Neuronal stem cell (in vitro differentiated cells): ENCODE measurements around the gene CARHSP1.

Experiments
- DNase-seq: peaks from one replicate; pipeline ENCODE4 v3.0.0-alpha.2; 2013; ENCODE audit warnings: low spot score
- H2AFZ ChIP-seq: one replicate; pipeline ENCODE4 v1.6.1; 2013; ENCODE audit warnings: mild to moderate bottlenecking, low read length, inconsistent platforms
- H2AK5ac ChIP-seq: 2 replicates; pipeline ENCODE4 v1.6.1; 2013; ENCODE audit warnings: low read depth, mild to moderate bottlenecking, inconsistent platforms, low read length, moderate library complexity, mixed read lengths
- H2BK120ac ChIP-seq: 2 replicates; pipeline ENCODE4 v1.6.1; 2013; ENCODE audit warnings: low read depth, mild to moderate bottlenecking, inconsistent platforms, low read length, moderate library complexity, mixed read lengths
- H2BK12ac ChIP-seq: one replicate; pipeline ENCODE4 v1.6.1; 2013; ENCODE audit warnings: low read length, inconsistent platforms
- H2BK15ac ChIP-seq: 2 replicates; pipeline ENCODE4 v1.6.1; 2013; ENCODE audit warnings: mild to moderate bottlenecking, low read length, inconsistent platforms, mixed read lengths
- H2BK5ac ChIP-seq: one replicate; pipeline ENCODE4 v1.6.1; 2013; ENCODE audit warnings: inconsistent platforms, mild to moderate bottlenecking, low read length, moderate library complexity
- H3K14ac ChIP-seq: one replicate; pipeline ENCODE4 v1.6.1; 2013; ENCODE audit warnings: low read length, inconsistent platforms
- H3K18ac ChIP-seq: 2 replicates; pipeline ENCODE4 v1.6.1; 2013; ENCODE audit warnings: low read length, inconsistent platforms
- H3K23ac ChIP-seq: 2 replicates; pipeline ENCODE4 v1.6.1; 2013; ENCODE audit warnings: low read depth, mild to moderate bottlenecking, mixed read lengths, low read length, inconsistent platforms; ENCODE audit not compliant: poor library complexity
- H3K27ac ChIP-seq: replicated peaks from 3 replicates; pipeline ENCODE4 v1.5.1; 2013; ENCODE audit warnings: low read length, inconsistent platforms
- H3K27me3 ChIP-seq, 3 experiments: 2 replicates each; pipeline ENCODE4 v1.6.1; 2013; ENCODE audit warnings: low read length in 3 of 3, mild to moderate bottlenecking in 2 of 3, inconsistent platforms in 1 of 3, low read depth in 1 of 3, mixed read lengths in 1 of 3, moderate library complexity in 1 of 3; ENCODE audit not compliant: control insufficient read depth in 3 of 3, insufficient read depth in 3 of 3
- H3K36me3 ChIP-seq, 2 donors: replicated peaks in 1 of 2; 2 replicates each; pipeline ENCODE4 v1.6.1; 2013; ENCODE audit warnings: low read length in 2 of 2; ENCODE audit not compliant: control insufficient read depth in 2 of 2, insufficient read depth in 2 of 2
- H3K4ac ChIP-seq: 2 replicates; pipeline ENCODE4 v1.6.1; 2013; ENCODE audit warnings: inconsistent platforms, mild to moderate bottlenecking, low read length, moderate library complexity
- H3K4me1 ChIP-seq, 2 donors: 1 replicate in 1 of 2; 2 replicates in 1 of 2; pipeline ENCODE4 v1.6.1; 2013; ENCODE audit warnings: low read length in 2 of 2, low read depth in 1 of 2; ENCODE audit not compliant: control insufficient read depth in 2 of 2, insufficient read depth in 1 of 2
- H3K4me2 ChIP-seq: one replicate; pipeline ENCODE4 v1.6.1; 2013; ENCODE audit warnings: mild to moderate bottlenecking, low read length, inconsistent platforms; ENCODE audit not compliant: insufficient read depth, poor library complexity, severe bottlenecking
- H3K4me3 ChIP-seq, 2 donors: 2 replicates each; pipeline ENCODE4 v1.5.1; 2013; ENCODE audit warnings: low read length in 2 of 2, mild to moderate bottlenecking in 2 of 2, inconsistent platforms in 1 of 2, moderate library complexity in 1 of 2
- H3K79me1 ChIP-seq: one replicate; pipeline ENCODE4 v1.6.1; 2013; ENCODE audit warnings: low read depth, mild to moderate bottlenecking, inconsistent platforms, low read length, moderate library complexity
- H3K9ac ChIP-seq: one replicate; pipeline ENCODE4 v1.6.1; 2013; ENCODE audit warnings: mild to moderate bottlenecking, low read depth, low read length, inconsistent platforms; ENCODE audit not compliant: poor library complexity
- H3K9me3 ChIP-seq, 2 donors: replicated peaks in 1 of 2; 2 replicates each; pipeline versions ENCODE3 to v1.6.1; 2013; ENCODE audit warnings: low read length in 2 of 2, mild to moderate bottlenecking in 2 of 2, inconsistent platforms in 1 of 2, low read depth in 1 of 2, mixed read lengths in 1 of 2, moderate library complexity in 1 of 2; ENCODE audit not compliant: control insufficient read depth in 2 of 2, insufficient read depth in 1 of 2
- H4K8ac ChIP-seq: one replicate; pipeline ENCODE4 v1.6.1; 2013; ENCODE audit warnings: low read depth, mild to moderate bottlenecking, inconsistent platforms, low read length, moderate library complexity
- H4K91ac ChIP-seq: one replicate; pipeline ENCODE4 v1.6.1; 2013; ENCODE audit warnings: low read length, low read depth, mild to moderate bottlenecking, inconsistent platforms; ENCODE audit not compliant: poor library complexity
- WGBS, 2 donors: extraction: QIAGEN DNeasy Blood & Tissue Kit; methylation state at CpG; one replicate each; pipeline ENCODE4 v1.1.7; 2013; ENCODE audit warnings: missing lambda C conversion rate in 2 of 2, mixed read lengths in 1 of 2; ENCODE audit not compliant: insufficient read length in 2 of 2, insufficient replicate concordance in 1 of 2; ENCODE audit errors: extremely low coverage in 2 of 2; 5-methylcytosine and 5-hydroxymethylcytosine counted together

The CARHSP1 gene

GRCh38 chr16:8887952-8888560 lies 19.2 kb upstream of the CARHSP1 start:
- no peak overlapping the region for H2BK12ac ChIP-seq
- H3K9me3 ChIP-seq: peaks cover 0 to 4% of the 10 kb centered on the region in 2 donors
- H3K27ac ChIP-seq: no peak overlapping the region
- H4K8ac ChIP-seq: peak overlapping the region; percentile 65
- H2BK120ac ChIP-seq: no peak overlapping the region
- peak overlapping the region in 1 of 2 donors; percentile 35 for H3K4me3 ChIP-seq
- H3K18ac ChIP-seq: peak overlapping the region; percentile 57
- H3K4me1 ChIP-seq: peaks cover 5 to 21% of the 10 kb centered on the region in 2 donors
- DNase-seq: no peak
- no CpG with 5 or more reads among the region's 16 CpGs for WGBS, 2 donors
- H4K91ac ChIP-seq: no peak overlapping the region
- no peak overlapping the region for H2AFZ ChIP-seq
- no peak overlapping the region for H2BK5ac ChIP-seq
- H2BK15ac ChIP-seq: no peak overlapping the region
- H3K4ac ChIP-seq: no peak overlapping the region
- no peaks in the 10 kb centered on the region for H3K27me3 ChIP-seq
- H3K14ac ChIP-seq: no peak overlapping the region
- peak overlapping the region; percentile 56 for H2AK5ac ChIP-seq
- no peak overlapping the region for H3K4me2 ChIP-seq
- peaks cover 26 to 59% of the 10 kb centered on the region in 2 donors for H3K36me3 ChIP-seq
- peak overlapping the region; percentile 73 for H3K23ac ChIP-seq
- peaks cover 1% of the 10 kb centered on the region for H3K79me1 ChIP-seq
- no peak overlapping the region for H3K9ac ChIP-seq

- Histone ChIP-seq H3K4me2 (no peak overlapping the region), H4K8ac (no peak overlapping the region), H3K14ac (peak overlapping the region; percentile 76), H3K23ac (peak overlapping the region; percentile 60), H3K18ac (no peak overlapping the region), H3K4me3 (peak overlapping the region in 1 of 2 donors; percentile 7), H3K36me3 (peaks cover 26 to 53% of the 10 kb centered on the region in 2 donors), H4K91ac (no peak overlapping the region), H2BK120ac (no peak overlapping the region), H3K9me3 (peaks cover 0 to 4% of the 10 kb centered on the region in 2 donors), H3K4ac (no peak overlapping the region), H2BK5ac (peak overlapping the region; percentile 11), H3K27me3 (no peaks in the 10 kb centered on the region), H3K4me1 (peaks cover 5 to 21% of the 10 kb centered on the region in 2 donors), H3K27ac (no peak overlapping the region), H2AK5ac (no peak overlapping the region), H3K9ac (no peak overlapping the region), H2AFZ (no peak overlapping the region), H2BK15ac (no peak overlapping the region), H2BK12ac (no peak overlapping the region), H3K79me1 (peaks cover 1% of the 10 kb centered on the region)
- WGBS, 2 donors: no CpG with 5 or more reads among the region's 6 CpGs
- no peak for DNase-seq
These were observed 18.6 kb upstream of the CARHSP1 start for GRCh38 chr16:8887431-8887765.

GRCh38 chr16:8886593-8887430 lies 18.0 kb upstream of the CARHSP1 start:
- no CpG with 5 or more reads among the region's 19 CpGs for WGBS, 2 donors

More at GRCh38 chr16:8886593-8887430, 18.0 kb upstream of the CARHSP1 start:
- H2BK12ac ChIP-seq: no peak overlapping the region
- H2AK5ac ChIP-seq: no peak overlapping the region
- peak overlapping the region; percentile 60 for H3K23ac ChIP-seq
- no peaks in the 10 kb centered on the region for H3K27me3 ChIP-seq
- peaks cover 1% of the 10 kb centered on the region for H3K79me1 ChIP-seq
- peaks cover 3 to 17% of the 10 kb centered on the region in 2 donors for H3K4me1 ChIP-seq
- H3K9me3 ChIP-seq: peaks cover 0 to 4% of the 10 kb centered on the region in 2 donors
- no peak overlapping the region for H3K4ac ChIP-seq
- no peak overlapping the region for H3K4me2 ChIP-seq
- H3K27ac ChIP-seq: no peak overlapping the region
- H3K36me3 ChIP-seq: peaks cover 24 to 47% of the 10 kb centered on the region in 2 donors
- peak overlapping the region; percentile 11 for H2BK5ac ChIP-seq
- peak overlapping the region; percentile 41 for H3K18ac ChIP-seq
- H3K4me3 ChIP-seq: peak overlapping the region in 1 of 2 donors; percentile 7
- H4K91ac ChIP-seq: no peak overlapping the region
- no peak overlapping the region for H3K9ac ChIP-seq
- peak overlapping the region; percentile 65 for H4K8ac ChIP-seq
- H2AFZ ChIP-seq: no peak overlapping the region
- no peak overlapping the region for H2BK15ac ChIP-seq
- no peak for DNase-seq
- H3K14ac ChIP-seq: peak overlapping the region; percentile 76
- no peak overlapping the region for H2BK120ac ChIP-seq
